ENCODE results near the gene ADAMTS4.

The ADAMTS4 gene

DNA sequence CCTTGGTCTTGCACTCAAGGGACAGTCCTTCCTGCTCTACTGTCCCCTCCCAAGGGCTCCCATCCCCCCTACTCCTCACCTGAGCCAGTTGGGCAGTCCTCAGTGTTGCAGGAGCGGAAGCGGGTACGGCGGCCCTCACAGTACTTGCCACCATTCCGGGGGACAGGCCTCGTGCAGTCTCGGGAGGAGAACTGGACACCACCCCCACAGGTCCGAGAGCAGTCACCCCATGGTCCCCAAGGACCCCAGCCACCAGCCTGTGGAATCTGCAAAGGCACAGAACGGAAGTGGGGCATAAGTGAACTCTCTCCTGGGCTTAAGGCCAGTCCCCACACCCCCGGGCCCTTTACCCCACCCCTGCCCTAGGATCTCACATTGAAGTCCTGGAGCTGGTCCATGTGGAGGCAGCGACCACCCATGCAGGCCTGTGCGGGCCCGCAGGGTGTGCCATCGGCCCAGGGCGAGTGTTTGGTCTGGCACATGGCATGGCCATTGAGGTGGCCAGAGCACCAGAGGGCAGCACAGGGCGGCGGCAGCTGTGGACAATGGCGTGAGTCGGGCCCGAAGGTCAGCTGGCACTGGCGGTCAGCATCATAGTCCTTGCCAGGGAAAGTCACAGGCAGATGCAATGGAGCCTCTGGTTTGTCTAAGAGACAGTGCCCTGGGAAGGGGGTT lies 5.2 kb downstream of the ADAMTS4 start:
- DNase-seq, result no peak

DNA sequence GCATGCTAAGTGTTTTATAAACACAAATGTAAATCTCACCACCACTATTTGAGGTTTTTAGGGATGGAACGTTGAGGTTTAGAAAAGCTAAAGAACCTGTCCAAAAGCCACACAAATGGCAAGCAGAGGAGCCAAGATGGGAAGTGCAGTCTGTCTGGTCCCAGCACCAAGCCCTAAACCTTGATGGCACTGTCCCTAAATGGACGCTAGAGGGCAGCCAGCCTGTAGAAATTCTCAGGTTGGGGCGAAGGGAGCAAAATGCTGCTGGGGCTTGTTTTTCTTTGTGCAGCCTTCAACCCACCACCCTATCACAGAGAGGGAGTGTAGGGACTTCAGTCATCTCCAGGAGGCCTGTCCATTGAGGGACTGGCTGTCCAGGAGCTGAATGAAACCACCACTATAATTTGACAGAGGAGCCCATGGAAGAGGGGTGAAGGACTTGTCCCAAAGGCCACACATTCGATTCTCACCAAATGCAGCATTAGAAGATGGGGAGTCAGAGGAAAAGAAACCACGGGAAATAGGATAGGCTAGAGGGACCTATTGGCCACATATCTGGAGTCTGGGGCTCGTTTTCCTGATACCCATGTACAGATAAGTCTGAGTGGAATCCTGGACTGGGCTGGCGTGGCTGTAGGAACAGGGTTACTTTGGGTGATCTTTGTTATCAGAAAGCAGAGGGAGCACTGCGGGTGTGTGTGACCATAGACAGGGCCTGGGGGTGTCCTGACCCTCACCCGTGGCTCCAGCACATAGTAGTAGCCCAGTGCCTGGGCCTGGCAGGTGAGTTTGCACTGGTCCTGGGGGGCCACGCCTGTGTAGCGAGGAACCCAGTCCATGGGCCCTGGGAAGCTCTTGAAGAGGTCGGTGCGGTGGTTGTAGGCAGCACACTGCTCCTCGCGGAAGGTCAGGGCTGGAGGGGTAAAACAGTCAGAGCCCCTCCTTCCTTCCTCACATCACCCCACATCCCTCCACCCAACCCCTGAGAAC lies 6.1 kb downstream of the ADAMTS4 start:
- DNase-seq, result peak; percentile 64

DNA sequence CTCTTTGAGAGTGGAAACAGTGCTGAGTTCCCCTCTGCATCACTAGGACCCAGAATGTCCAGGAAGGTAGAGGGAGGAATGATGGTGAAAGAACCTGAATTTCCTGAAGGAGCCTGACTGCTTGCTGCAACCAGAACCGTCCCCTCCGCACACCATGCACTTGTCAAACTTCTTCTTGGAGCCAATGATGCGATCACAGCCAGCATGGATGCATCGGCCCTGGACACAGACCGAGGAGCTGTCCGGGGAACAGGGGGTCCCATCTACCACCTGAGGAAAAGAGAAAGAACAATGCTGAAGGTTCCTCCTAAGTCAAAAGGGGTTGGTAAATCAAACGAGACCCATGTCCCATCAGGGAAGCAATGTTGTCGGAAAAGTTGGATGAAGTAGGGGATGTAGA lies 6.9 kb downstream of the ADAMTS4 start:
- no peak for DNase-seq

DNA sequence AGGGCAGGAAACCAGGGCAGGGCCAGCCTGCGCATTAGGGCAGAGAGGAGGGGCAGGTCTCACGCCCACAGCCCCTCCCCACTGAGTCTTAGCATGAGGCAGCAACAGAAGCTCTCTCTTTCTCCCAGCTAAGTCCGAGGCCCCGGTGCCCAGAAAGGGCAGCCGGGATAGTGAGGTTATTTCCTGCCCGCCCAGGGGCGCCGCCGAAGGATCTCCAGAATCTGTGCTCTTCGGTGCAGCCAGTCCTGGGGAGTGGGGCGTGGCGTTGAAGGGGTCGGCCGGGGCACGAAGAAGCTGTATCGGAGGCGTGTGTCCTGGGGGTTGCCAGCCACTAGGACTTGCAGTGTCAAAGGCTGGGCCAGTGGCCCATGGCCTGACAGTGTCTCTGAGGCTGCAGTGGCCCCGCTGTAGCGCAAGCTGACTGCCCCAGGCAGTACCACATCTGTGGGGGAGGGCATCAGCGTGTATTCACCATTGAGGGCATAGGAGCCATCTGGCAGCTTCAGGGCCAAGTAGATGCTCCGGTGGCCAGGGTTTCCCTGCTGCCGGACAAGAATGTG lies 7.8 kb downstream of the ADAMTS4 start:
- no peak for DNase-seq

- DNase-seq, result no peak
Measured at GRCh38 chr1:161189036-161189435, 9.8 kb downstream of the ADAMTS4 start.

DNA sequence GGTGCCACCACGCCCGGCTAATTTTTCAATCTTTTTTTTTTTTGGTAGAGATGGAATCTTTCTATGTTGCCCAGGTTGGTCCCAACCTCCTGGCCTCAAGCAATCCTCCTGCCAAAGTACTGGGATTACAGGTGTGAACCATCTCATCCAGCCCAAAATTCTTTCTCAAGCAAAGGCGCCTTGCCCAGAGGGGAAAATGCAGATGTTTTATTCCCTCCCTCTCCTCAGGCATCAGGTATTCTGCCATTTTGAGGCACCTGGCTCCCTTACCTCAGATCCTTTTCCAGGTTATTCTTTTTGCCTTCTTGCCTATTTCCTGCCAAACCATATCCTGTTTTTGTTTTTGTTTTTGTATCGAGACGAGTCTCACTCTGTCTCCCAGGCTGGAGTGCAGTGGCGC lies 10.5 kb downstream of the ADAMTS4 start:
- no peak for DNase-seq

GRCh38 chr1:161187311-161187710 lies 11.5 kb downstream of the ADAMTS4 start:
- no peak for DNase-seq

- DNase-seq, result no peak
Measured at GRCh38 chr1:161185732-161186311, 13.0 kb downstream of the ADAMTS4 start.

- DNase-seq, result peak; percentile 66
Measured at GRCh38 chr1:161185282-161185682, 13.6 kb downstream of the ADAMTS4 start.

- DNase-seq, result peak; percentile 50
Measured at GRCh38 chr1:161182214-161182613, 16.6 kb downstream of the ADAMTS4 start.

DNA sequence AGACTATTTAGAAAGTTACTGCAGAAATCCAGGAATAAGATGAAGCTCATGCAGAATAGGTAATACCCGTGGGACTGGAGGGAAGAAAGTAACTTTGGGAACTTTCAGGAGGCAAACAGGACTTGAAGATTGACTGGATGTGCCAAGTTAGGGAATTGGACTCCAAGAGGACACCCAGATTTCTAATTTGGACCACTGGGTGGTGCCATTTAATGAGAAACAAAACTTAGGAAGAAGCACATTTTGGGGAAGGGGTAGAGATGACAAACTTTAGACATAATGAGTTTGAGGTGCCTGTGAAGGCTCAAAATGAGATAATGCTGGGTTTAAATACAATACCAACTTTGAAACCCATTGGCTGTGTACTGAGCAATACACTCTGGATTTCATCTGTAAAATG lies 18.2 kb downstream of the ADAMTS4 start:
- DNase-seq, result no peak

DNA sequence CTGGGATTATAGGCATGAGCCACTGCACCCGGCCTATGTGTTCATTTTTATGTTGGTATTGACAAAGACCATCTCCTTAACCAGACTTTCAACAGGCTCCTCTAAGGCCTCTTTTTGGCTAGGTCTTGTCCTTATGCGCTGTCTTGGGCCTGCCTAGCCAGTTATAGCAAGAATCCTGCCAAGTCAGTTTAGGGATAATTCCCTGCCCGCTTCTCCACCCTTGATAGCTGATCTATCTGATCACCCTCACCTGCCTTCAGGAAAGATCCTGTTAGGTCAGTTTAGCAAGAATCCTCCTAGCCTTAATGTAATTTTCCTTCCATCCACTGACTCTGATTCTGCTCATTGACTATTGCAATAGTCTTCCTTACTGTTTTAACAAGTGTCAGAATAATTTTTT lies 19.2 kb downstream of the ADAMTS4 start:
- no peak for DNase-seq

DNA sequence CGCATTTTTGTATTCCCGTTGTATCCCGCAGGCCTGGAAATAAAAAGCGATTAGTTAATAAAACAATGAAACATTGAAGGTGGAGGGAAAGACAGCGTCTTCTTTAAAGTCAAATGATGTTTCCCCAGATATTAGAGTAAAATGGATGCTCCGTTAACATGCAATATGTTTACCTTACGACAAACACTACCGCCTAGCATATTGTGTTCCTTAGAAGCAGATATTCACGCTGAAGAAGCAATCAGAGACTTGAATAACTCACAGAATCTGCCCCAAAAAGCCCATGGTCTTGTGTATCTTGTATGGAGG lies 21.0 kb downstream of the ADAMTS4 start:
- no peak for DNase-seq

GRCh38 chr1:161177112-161177935 lies 21.5 kb downstream of the ADAMTS4 start, which contains the start of gene B4GALT3:
TSS of gene B4GALT3 (minus strand) at chr1:161177507. CDS start at chr1:161176060, 1,447 bp downstream.
- DNase-seq, result peak; percentile 99

DNA sequence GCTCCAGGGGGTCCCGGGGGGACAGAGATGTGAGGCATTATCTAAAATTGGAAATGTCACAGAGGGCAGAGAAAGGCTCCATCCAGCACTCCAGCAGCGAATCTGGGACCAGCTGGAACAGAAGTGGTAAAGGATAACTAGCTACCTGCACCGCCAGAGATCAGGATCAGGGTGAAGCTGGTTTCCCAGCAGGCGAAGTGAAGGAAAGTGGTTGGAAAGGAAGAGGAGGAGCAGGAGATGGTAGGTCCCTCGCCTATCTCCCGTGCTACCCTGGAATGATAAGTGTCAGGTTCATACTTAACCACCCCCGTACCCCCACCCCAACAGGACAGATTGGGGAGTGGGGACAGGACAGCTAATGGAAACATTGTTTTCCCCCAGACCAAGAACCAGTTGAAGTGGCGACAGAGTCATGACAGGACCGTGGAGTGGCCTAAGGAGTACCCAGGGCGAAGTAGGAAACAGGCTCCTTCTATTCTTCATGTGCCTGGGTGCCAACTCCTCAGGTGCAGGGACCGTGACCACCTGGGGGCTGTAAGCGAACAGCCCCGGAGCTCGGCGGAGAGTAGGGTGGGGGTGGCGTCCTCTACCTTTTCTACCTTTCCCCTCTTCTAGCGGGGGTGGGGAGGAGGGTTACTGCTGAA lies 22.3 kb downstream of the ADAMTS4 start:
- DNase-seq, result no peak

- DNase-seq, result no peak
Measured at GRCh38 chr1:161175771-161176453, 22.9 kb downstream of the ADAMTS4 start.

GRCh38 chr1:161174911-161175310 lies 23.9 kb downstream of the ADAMTS4 start:
- no peak for DNase-seq

- no peak for DNase-seq
Measured at GRCh38 chr1:161173711-161174110, 25.1 kb downstream of the ADAMTS4 start.

DNA sequence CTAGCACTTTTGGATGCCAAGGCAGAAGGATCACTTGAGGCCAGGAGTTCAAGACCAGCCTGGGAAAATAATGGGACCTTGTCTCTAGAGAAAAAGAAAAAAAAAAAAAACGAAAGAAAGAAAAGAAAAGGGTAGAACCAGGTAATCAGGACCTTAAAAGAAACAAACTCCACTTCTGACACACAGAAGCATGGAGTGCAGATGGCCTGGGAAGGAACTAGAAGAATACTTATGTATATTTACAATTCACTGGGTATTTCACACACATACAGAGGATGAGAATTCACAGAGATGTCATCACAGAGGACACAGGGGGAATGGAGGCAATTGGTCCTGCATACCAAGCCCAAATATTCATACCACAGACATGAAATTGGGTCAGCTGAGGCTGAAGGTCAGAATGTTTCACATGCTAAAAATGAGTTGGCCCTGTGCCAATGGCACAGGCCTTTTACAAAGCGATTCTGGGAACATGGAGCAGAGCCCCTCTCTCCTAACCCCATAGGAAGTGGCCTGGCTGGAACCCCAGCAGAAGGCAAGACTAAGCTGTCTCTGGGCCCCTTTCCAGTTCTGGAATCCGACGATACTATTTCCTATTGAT lies 26.0 kb downstream of the ADAMTS4 start:
- no peak for DNase-seq

DNA sequence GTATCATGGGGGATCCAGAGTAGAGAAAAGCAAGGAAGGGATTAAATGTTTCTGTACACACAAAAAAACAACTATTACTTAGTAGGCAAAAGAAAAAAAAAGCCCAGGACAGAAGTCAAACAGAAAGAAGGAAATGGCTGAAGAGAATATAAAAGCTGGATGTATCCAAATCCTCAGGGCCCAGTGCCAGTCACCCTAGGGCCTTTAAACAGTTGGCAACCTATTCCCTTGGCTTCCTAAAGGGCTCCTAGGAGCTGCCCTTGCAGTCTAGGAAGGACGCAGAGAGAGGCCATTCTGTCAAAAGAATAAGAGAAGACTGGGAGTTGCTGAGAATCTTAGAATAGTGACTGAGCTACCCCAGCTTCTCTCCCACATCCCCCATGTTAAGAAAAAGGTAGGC lies 26.5 kb downstream of the ADAMTS4 start:
- DNase-seq, result no peak

GRCh38 chr1:161171696-161172095 lies 27.2 kb downstream of the ADAMTS4 start:
- no peak for DNase-seq
